Spleen (tissue), 7 donors: Measurements from ENCODE around the gene MCOLN1.

Source experiments
- POLR2A ChIP-seq, 3 donors: fragments of 450-650 bp; IDR thresholded peaks; one replicate each; pipeline ENCODE4 v1.5.1; 2017; ENCODE audit warnings: antibody characterized with exemption in 3 of 3, mild to moderate bottlenecking in 1 of 3
- POLR2AphosphoS5 ChIP-seq, 3 donors: sonication (generic); formaldehyde crosslinking; IDR thresholded peaks; one replicate each; pipeline ENCODE4 v1.5.1; 2017; ENCODE audit warnings: antibody characterized with exemption in 3 of 3
- TF ChIP-seq, protein P1 (sequence below), 11 experiments: fragments of 200-600 bp in 7 of 11; fragments of 450-650 bp in 4 of 11; sonication (generic) in 4 of 11; IDR thresholded peaks in 8 of 11; conservative IDR thresholded peaks in 3 of 11; 1 replicate in 7 of 11; 2 replicates in 4 of 11; pipeline versions ENCODE4 v1.4.0 to v1.8.0; 2016 to 2021; ENCODE audit warnings: antibody characterized with exemption in 11 of 11, inconsistent platforms in 4 of 11, mild to moderate bottlenecking in 1 of 11
- donor health status: DM: no; HTN: no; CAD: no; lungs with moderate emphysema.
- donor health status: DM: no; HTN: no; CAD: no.
- donor health status: DM: no; HTN: no; CAD: no.

- TF ChIP-seq, protein P1, sequence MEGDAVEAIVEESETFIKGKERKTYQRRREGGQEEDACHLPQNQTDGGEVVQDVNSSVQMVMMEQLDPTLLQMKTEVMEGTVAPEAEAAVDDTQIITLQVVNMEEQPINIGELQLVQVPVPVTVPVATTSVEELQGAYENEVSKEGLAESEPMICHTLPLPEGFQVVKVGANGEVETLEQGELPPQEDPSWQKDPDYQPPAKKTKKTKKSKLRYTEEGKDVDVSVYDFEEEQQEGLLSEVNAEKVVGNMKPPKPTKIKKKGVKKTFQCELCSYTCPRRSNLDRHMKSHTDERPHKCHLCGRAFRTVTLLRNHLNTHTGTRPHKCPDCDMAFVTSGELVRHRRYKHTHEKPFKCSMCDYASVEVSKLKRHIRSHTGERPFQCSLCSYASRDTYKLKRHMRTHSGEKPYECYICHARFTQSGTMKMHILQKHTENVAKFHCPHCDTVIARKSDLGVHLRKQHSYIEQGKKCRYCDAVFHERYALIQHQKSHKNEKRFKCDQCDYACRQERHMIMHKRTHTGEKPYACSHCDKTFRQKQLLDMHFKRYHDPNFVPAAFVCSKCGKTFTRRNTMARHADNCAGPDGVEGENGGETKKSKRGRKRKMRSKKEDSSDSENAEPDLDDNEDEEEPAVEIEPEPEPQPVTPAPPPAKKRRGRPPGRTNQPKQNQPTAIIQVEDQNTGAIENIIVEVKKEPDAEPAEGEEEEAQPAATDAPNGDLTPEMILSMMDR (IDR thresholded peaks at IDR 0.05 in 8 of 11, conservative IDR thresholded peaks at IDR 0.05 in 3 of 11): peak in 5 of 11 experiments; percentile 8 to 30 (median 11)
- peak in 2 of 3 donors; percentile 56 to 70 for TF ChIP-seq POLR2A (IDR thresholded peaks at IDR 0.05)
- peak; percentile 92 to 95 (median 93) for TF ChIP-seq POLR2AphosphoS5 (IDR thresholded peaks at IDR 0.05)
Observed at GRCh38 chr19:7488736-7489353, 33.6 kb upstream of the MCOLN1 start, which contains the start of gene PEX11G.
